ENCODE data around the gene NANP.
"Not testable (repeated sequence)": the region's sequence is repeated elsewhere in the genome, so short reads cannot be mapped to it uniquely, and the experiment has no call there.

NANP gene

DNA sequence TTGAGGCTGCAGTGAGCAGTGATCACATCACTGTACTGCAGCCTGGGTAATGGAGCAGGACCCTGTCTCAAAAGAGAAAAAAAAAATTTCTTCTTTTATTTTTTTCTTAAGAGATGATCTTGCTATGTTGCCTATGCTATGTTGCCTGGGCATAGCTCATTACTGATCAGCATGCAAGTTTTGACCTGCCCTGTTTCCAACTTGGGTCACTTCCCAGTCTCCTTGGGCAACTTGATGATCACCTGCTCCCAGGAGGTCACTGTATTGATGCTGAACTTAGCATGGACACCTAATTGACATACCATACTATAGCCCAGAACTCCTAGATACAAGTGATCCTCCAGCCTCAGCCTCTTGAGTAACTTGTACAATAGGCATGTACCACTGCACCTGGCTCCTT, 30.7 kb upstream of the NANP start:
- TF ChIP-seq CTCF (IDR thresholded peaks at IDR 0.05) = no peak
- peaks cover 23% of the 10 kb centered on the region for H3K36me3 Mint-ChIP-seq (ENCODE audit: low read depth)
- H3K4me3 Mint-ChIP-seq = no peak overlapping the region
- no peaks in the 10 kb centered on the region for H3K4me1 Mint-ChIP-seq
- H3K9me3 Mint-ChIP-seq = peaks cover 6% of the 10 kb centered on the region
- H3K27me3 Mint-ChIP-seq (ENCODE audit: low read depth, poor library complexity) = no peaks in the 10 kb centered on the region
- no peak overlapping the region for H3K27ac Mint-ChIP-seq
- DNase-seq = no peak

- not testable (repeated sequence) for H3K4me3 Mint-ChIP-seq
Observed at GRCh38 chr20:25652866-25653265, 29.1 kb upstream of the NANP start.

GRCh38 chr20:25644814-25645213, 21.0 kb upstream of the NANP start:
- H3K36me3 Mint-ChIP-seq (ENCODE audit: low read depth) = peaks cover 62% of the 10 kb centered on the region
- peaks cover 33% of the 10 kb centered on the region for H3K9me3 Mint-ChIP-seq
- no peak for DNase-seq
- no peaks in the 10 kb centered on the region for H3K27me3 Mint-ChIP-seq (ENCODE audit: low read depth, poor library complexity)
- H3K4me1 Mint-ChIP-seq = no peaks in the 10 kb centered on the region
- H3K4me3 Mint-ChIP-seq = no peak overlapping the region
- no peak overlapping the region for H3K27ac Mint-ChIP-seq
- TF ChIP-seq CTCF (IDR thresholded peaks at IDR 0.05) = no peak

More at GRCh38 chr20:25652866-25653265, 29.1 kb upstream of the NANP start:
- not testable (repeated sequence) for H3K27me3 Mint-ChIP-seq (ENCODE audit: low read depth, poor library complexity); DNase-seq; H3K4me1 Mint-ChIP-seq; H3K27ac Mint-ChIP-seq; H3K9me3 Mint-ChIP-seq
- peaks cover 31% of the 10 kb centered on the region for H3K36me3 Mint-ChIP-seq (ENCODE audit: low read depth)

GRCh38 chr20:25643716-25644115, 19.9 kb upstream of the NANP start:
- no peak for DNase-seq
- H3K9me3 Mint-ChIP-seq = peaks cover 32% of the 10 kb centered on the region
- no peak for TF ChIP-seq CTCF (IDR thresholded peaks at IDR 0.05)
- H3K27me3 Mint-ChIP-seq (ENCODE audit: low read depth, poor library complexity) = no peaks in the 10 kb centered on the region
- peaks cover 54% of the 10 kb centered on the region for H3K36me3 Mint-ChIP-seq (ENCODE audit: low read depth)
- H3K4me1 Mint-ChIP-seq = no peaks in the 10 kb centered on the region
- H3K4me3 Mint-ChIP-seq = no peak overlapping the region
- no peak overlapping the region for H3K27ac Mint-ChIP-seq

DNA sequence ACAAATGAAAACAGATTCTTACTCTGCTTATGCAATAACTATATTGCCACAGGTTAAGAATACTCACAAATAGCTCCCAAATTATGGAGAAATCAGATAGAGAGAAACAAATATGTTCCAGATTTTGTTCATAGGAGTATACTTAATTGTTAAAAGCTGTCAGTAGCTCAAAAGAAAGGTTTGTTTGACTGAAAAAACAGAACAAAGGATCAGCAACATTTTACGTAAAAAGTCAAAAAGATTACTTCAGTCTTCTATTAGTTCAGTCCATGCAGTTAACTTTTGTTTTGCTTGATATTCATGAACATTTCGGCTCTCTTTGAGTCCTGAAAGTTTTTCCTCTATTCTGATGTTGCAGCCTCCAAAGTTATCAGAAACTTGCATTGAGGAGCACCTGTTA, 13.4 kb upstream of the NANP start:
- peaks cover 61% of the 10 kb centered on the region for H3K36me3 Mint-ChIP-seq (ENCODE audit: low read depth)
- no peak for DNase-seq
- TF ChIP-seq CTCF (IDR thresholded peaks at IDR 0.05) = no peak
- H3K4me1 Mint-ChIP-seq = no peaks in the 10 kb centered on the region
- H3K4me3 Mint-ChIP-seq = no peak overlapping the region
- H3K27ac Mint-ChIP-seq = no peak overlapping the region
- peaks cover 2% of the 10 kb centered on the region for H3K27me3 Mint-ChIP-seq (ENCODE audit: low read depth, poor library complexity)
- H3K9me3 Mint-ChIP-seq = peaks cover 44% of the 10 kb centered on the region

GRCh38 chr20:25632940-25633790, 9.4 kb upstream of the NANP start:
- no peak for TF ChIP-seq CTCF (IDR thresholded peaks at IDR 0.05)
- peaks cover 77% of the 10 kb centered on the region for H3K9me3 Mint-ChIP-seq
- DNase-seq = no peak
- no peak overlapping the region for H3K4me3 Mint-ChIP-seq
- H3K27me3 Mint-ChIP-seq (ENCODE audit: low read depth, poor library complexity) = peaks cover 4% of the 10 kb centered on the region
- H3K36me3 Mint-ChIP-seq (ENCODE audit: low read depth) = peaks cover 79% of the 10 kb centered on the region
- no peaks in the 10 kb centered on the region for H3K4me1 Mint-ChIP-seq
- H3K27ac Mint-ChIP-seq = no peak overlapping the region

DNA sequence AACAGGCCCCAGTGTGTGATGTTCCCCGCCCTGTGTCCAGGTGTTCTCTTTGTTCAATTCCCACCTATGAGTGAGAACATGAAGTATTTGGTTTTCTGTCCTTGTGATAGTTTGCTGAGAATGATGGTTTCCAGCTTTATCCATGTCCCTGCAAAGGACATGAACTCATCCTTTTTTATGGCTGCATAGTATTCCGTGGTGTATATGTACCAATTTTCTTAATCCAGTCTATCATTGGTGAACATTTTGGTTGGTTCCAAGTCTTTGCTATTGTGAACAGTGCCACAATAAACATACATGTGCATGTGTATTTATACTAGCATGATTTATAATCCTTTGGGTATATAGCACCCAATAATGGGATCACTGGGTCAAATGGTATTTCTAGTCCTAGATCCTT, 6.8 kb upstream of the NANP start:
- H3K27ac Mint-ChIP-seq; DNase-seq; H3K27me3 Mint-ChIP-seq (ENCODE audit: low read depth, poor library complexity); H3K4me3 Mint-ChIP-seq: not testable (repeated sequence)
- H3K36me3 Mint-ChIP-seq (ENCODE audit: low read depth) = peaks cover 72% of the 10 kb centered on the region
- H3K9me3 Mint-ChIP-seq = peaks cover 71% of the 10 kb centered on the region
- peaks cover 11% of the 10 kb centered on the region for H3K4me1 Mint-ChIP-seq

Data from nephron progenitor cell (in vitro differentiated cells).